ENCODE measurements around the gene SLC6A13.
"Not testable (repeated sequence)": the region's sequence is repeated elsewhere in the genome, so short reads cannot be mapped to it uniquely, and the experiment has no call there.

SLC6A13 gene

GRCh38 chr12:265096-265495 is 2.5 kb upstream of the SLC6A13 start:
- DNase-seq (ENCODE audit: low read depth in 2 of 3, low spot score in 1 of 3), result no peak

GRCh38 chr12:264269-264668 is 1.6 kb upstream of the SLC6A13 start:
- no peak for DNase-seq (ENCODE audit: low read depth in 2 of 3, low spot score in 1 of 3)

GRCh38 chr12:263574-263973 is 938 bp upstream of the SLC6A13 start:
- no peak for DNase-seq (ENCODE audit: low read depth in 2 of 3, low spot score in 1 of 3)

- DNase-seq (ENCODE audit: low read depth in 2 of 3, low spot score in 1 of 3), result no peak
These were observed 523 bp downstream of the SLC6A13 start for GRCh38 chr12:262113-262512.

- DNase-seq (ENCODE audit: low read depth in 2 of 3, low spot score in 1 of 3), result no peak
These were observed 4.9 kb downstream of the SLC6A13 start for GRCh38 chr12:257521-258321.

GRCh38 chr12:256958-257357 is 5.7 kb downstream of the SLC6A13 start:
- no peak for DNase-seq (ENCODE audit: low read depth in 2 of 3, low spot score in 1 of 3)

GRCh38 chr12:256225-256624 is 6.4 kb downstream of the SLC6A13 start:
- no peak for DNase-seq (ENCODE audit: low read depth in 2 of 3, low spot score in 1 of 3)

- no peak for DNase-seq (ENCODE audit: low read depth in 2 of 3, low spot score in 1 of 3)
These were observed 7.7 kb downstream of the SLC6A13 start for GRCh38 chr12:254912-255311.

- no peak for DNase-seq (ENCODE audit: low read depth in 2 of 3, low spot score in 1 of 3)
These were observed 8.6 kb downstream of the SLC6A13 start for GRCh38 chr12:254039-254438.

GRCh38 chr12:253116-253831 is 9.4 kb downstream of the SLC6A13 start:
- DNase-seq (ENCODE audit: low read depth in 2 of 3, low spot score in 1 of 3), result no peak

GRCh38 chr12:252636-253035 is 10.0 kb downstream of the SLC6A13 start:
- no peak for DNase-seq (ENCODE audit: low read depth in 2 of 3, low spot score in 1 of 3)

- no peak for DNase-seq (ENCODE audit: low read depth in 2 of 3, low spot score in 1 of 3)
These were observed 15.4 kb downstream of the SLC6A13 start for GRCh38 chr12:247271-247670.

- no peak for DNase-seq (ENCODE audit: low read depth in 2 of 3, low spot score in 1 of 3)
These were observed 19.3 kb downstream of the SLC6A13 start for GRCh38 chr12:243381-243780.

- no peak for DNase-seq (ENCODE audit: low read depth in 2 of 3, low spot score in 1 of 3)
These were observed 20.1 kb downstream of the SLC6A13 start for GRCh38 chr12:242496-242895.

- no peak for DNase-seq (ENCODE audit: low read depth in 2 of 3, low spot score in 1 of 3)
These were observed 21.4 kb downstream of the SLC6A13 start for GRCh38 chr12:241266-241665.

- no peak for DNase-seq (ENCODE audit: low read depth in 2 of 3, low spot score in 1 of 3)
These were observed 22.1 kb downstream of the SLC6A13 start for GRCh38 chr12:240566-240965.

GRCh38 chr12:238736-239398 is 23.8 kb downstream of the SLC6A13 start:
- no peak for DNase-seq (ENCODE audit: low read depth in 2 of 3, low spot score in 1 of 3)

- DNase-seq (ENCODE audit: low read depth in 2 of 3, low spot score in 1 of 3), result no peak
These were observed 24.5 kb downstream of the SLC6A13 start for GRCh38 chr12:238116-238515.

GRCh38 chr12:237026-237815 is 25.4 kb downstream of the SLC6A13 start:
- no peak for DNase-seq (ENCODE audit: low read depth in 2 of 3, low spot score in 1 of 3)

GRCh38 chr12:236445-236844 is 26.2 kb downstream of the SLC6A13 start:
- no peak for DNase-seq (ENCODE audit: low read depth in 2 of 3, low spot score in 1 of 3)

GRCh38 chr12:235967-236366 is 26.7 kb downstream of the SLC6A13 start:
- DNase-seq (ENCODE audit: low read depth in 2 of 3, low spot score in 1 of 3), result not testable (repeated sequence)
